Astrocyte of the spinal cord (primary cell): Measurements from ENCODE around the gene ASH1L.

ENCODE experiments used
- DNase-seq: peaks from one replicate; pipeline ENCODE4 v3.0.0; 2011; ENCODE audit warnings: low read depth, low spot score
- H3K4me3 ChIP-seq: 2 replicates; pipeline ENCODE4 v1.5.1; 2011; ENCODE audit warnings: low read depth, mild to moderate bottlenecking, low read length, moderate library complexity
- in situ Hi-C: cut with HindIII; loops from 2 replicates; pipeline ENCODE4 v1.10.0; 2017; ENCODE audit warnings: low sequenced_read_pairs
- TF ChIP-seq, protein P1 (sequence below): IDR thresholded peaks from 2 replicates; pipeline ENCODE4 v1.5.1; 2012; ENCODE audit warnings: low read depth, mild to moderate bottlenecking, low read length, inconsistent platforms

ASH1L gene

DNA sequence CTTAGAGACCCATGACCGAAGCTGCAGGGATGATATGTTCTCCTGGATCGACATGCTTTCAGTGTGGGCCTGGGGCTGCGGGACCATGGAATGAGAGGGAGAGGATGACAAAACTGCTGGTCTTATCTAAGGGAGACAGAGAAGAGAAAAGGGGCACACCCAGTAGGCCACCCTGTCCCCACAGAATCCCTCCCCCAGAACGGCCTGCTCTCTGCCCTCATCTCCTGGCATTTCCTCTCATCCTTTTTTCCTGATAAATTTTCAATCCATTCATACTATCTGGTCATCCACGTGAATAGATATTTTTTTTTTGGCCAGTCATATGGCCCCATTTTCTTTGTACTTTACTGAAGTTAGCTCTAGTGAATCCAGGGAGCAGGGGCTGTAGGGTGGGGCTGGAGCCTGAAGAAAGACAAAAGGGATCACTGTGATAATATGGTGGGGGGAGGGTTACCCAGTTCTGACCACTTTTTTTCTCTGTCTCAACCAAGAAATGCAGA is 261.2 kb downstream of the ASH1L start, which contains the start of gene PKLR:
Gene PKLR, minus strand, starts transcription at position 97 of the 500 bp plus-strand sequence. Its CDS starts 43 bp downstream, at position 54.
- no peak for DNase-seq
- H3K4me3 ChIP-seq = no peak within 1 kb of the TSS
- in situ Hi-C loops = no loop called here
- TF ChIP-seq, protein P1, sequence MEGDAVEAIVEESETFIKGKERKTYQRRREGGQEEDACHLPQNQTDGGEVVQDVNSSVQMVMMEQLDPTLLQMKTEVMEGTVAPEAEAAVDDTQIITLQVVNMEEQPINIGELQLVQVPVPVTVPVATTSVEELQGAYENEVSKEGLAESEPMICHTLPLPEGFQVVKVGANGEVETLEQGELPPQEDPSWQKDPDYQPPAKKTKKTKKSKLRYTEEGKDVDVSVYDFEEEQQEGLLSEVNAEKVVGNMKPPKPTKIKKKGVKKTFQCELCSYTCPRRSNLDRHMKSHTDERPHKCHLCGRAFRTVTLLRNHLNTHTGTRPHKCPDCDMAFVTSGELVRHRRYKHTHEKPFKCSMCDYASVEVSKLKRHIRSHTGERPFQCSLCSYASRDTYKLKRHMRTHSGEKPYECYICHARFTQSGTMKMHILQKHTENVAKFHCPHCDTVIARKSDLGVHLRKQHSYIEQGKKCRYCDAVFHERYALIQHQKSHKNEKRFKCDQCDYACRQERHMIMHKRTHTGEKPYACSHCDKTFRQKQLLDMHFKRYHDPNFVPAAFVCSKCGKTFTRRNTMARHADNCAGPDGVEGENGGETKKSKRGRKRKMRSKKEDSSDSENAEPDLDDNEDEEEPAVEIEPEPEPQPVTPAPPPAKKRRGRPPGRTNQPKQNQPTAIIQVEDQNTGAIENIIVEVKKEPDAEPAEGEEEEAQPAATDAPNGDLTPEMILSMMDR = no peak

DNA sequence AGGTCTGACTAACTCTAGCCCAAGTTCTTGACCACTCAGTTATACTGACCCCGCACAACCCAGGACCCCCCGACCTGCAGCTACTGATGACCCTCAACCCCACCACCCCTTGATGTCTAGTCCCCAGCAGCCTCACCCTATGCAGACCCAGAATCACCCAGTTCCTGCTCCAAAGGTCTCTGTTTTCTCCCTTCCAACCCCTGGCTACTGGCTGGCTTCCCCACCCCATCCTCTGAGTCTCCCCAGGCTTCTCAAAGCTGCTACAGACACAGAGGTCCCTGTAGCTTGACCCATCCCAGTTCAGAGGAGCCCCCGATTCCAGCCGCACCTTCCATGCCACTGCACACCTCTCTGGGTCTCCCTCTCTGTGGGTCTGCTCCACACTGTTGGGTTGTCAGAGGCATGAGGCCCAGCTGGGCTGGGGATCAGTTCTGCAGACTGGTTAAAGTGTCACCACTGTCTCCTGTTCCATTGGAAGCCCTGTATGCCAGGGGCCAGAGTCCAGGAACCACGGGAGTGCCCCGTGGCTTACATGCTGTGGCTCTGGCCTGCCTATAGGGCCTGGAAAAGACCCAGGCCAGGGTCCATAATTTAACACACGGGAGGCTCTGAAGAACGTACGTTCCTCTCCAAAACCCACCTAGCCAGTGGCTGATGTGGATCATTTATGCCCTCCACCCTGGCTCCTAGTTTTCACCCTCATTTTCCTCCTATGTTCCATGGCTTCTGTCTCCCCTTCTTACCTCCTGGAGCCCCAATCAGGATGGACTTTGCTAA is 261.9 kb downstream of the ASH1L start:
- TF ChIP-seq, protein P1 = no peak
- H3K4me3 ChIP-seq = no peak overlapping the region
- no peak for DNase-seq
- in situ Hi-C loops = no loop called here

GRCh38 chr1:155300024-155300423 is 262.6 kb downstream of the ASH1L start:
- in situ Hi-C loops = no loop called here

DNA sequence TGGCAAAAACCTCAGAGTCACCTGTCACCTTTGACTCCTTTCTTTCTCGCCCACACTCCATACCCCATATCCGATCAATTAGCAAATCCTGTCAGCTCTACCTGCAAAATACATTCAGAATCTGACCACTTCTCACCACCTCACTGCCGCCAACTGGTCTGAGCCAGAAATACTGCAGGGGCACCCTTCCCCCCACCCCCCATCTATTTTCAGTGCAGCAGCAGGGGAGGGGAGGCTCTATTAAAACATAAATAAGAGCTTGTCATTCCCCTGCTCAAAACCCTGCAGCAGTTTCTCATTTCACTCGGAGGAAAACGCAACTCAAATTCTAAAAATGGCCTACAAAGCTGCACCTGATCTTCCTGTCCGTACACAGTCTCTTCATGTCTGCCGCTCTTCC is 265.2 kb downstream of the ASH1L start:
- in situ Hi-C loops = no loop called here
- DNase-seq = no peak
- H3K4me3 ChIP-seq = no peak overlapping the region
- TF ChIP-seq, protein P1 = no peak

More at GRCh38 chr1:155300024-155300423, 262.6 kb downstream of the ASH1L start:
- no peak for DNase-seq
- no peak overlapping the region for H3K4me3 ChIP-seq
- TF ChIP-seq, protein P1 = no peak

DNA sequence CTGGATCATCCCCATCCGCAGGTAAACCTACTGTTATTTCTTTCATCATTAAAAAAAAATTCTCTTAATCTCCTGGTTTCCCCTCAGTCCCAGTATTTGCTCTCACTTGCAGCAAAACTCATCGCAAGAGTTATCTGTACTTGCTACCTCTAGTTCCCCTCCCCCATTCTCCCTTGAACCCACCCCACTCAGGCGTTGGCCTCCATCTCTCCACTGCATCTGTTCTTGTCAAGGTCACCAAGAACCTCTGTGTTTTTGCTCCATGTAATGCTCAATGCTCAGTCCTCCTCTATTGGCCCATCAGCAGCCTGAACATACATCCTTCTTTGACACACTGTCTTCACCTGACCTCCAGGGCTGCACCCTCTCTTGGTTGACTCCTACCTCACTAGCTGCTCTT is 265.9 kb downstream of the ASH1L start:
- in situ Hi-C loops = no loop called here
- H3K4me3 ChIP-seq = no peak overlapping the region
- TF ChIP-seq, protein P1 = no peak
- DNase-seq = no peak

DNA sequence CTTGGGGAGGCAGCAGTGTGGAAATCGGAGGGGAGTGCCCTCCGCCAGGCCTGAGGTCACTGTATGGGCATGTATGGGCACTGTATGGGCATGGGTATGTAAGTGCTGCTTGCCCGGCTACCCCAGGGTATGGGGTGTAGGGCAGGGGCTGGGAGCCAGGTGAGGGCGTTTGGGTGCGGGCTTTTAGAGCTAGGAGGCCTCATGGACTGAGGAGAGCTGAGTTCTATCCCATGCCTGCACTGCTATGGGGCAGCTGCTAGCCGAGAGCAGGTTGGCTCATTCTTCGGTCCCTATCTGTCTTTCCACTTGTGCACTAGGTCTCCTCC is 266.7 kb downstream of the ASH1L start:
- TF ChIP-seq, protein P1 = no peak
- in situ Hi-C loops = no loop called here
- DNase-seq = no peak
- H3K4me3 ChIP-seq = no peak overlapping the region
